Measurements from ENCODE around the gene KCNMA1.

The KCNMA1 gene

DNA sequence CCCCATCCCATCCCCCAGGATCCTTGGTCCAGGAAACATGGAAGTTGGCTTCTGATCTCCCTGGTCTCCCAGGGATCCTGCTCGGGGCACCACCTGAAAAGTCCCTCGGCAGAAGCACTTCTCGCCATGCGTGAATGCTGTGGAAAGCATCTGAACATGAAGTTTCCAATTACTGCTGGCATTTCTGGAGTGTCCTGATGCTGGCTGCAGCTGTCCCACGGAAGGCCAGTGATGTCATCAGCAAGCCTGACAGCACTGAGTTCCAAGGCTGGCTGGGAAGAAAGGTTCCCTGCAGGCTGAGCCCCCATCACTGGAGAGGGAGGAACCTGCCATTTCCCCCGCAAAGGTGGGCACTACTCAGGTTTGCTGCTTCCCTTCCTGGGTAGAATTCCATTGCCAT is 71.4 kb downstream of the KCNMA1 start:
- Histone ChIP-seq H3K9me3 (no peaks in the 10 kb centered on the region), H3K36me3 (no peaks in the 10 kb centered on the region)
- TF ChIP-seq, protein P1, sequence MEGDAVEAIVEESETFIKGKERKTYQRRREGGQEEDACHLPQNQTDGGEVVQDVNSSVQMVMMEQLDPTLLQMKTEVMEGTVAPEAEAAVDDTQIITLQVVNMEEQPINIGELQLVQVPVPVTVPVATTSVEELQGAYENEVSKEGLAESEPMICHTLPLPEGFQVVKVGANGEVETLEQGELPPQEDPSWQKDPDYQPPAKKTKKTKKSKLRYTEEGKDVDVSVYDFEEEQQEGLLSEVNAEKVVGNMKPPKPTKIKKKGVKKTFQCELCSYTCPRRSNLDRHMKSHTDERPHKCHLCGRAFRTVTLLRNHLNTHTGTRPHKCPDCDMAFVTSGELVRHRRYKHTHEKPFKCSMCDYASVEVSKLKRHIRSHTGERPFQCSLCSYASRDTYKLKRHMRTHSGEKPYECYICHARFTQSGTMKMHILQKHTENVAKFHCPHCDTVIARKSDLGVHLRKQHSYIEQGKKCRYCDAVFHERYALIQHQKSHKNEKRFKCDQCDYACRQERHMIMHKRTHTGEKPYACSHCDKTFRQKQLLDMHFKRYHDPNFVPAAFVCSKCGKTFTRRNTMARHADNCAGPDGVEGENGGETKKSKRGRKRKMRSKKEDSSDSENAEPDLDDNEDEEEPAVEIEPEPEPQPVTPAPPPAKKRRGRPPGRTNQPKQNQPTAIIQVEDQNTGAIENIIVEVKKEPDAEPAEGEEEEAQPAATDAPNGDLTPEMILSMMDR (IDR thresholded peaks at IDR 0.05), result no peak

DNA sequence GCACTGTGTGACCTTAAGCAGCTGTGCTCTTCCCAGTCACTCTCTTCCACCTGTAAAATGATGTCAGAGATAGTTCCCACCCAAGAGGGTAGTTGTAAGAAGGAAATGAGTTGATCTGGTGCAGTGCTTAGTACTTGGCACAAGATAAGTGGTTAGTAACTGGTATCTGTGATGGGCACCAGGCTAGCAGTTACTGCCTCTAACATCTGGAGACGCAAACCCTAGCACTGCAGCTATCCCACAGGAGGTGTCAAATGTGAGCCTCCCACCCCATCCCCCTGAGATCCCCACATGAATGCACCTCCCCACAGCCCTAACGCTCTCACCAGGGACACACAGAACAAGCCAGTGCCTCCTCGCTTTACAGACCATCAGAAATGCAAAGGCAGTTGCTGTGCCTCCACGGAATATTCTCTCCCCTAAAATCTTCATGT is 72.0 kb downstream of the KCNMA1 start:
- no peaks in the 10 kb centered on the region for H3K36me3 ChIP-seq
- TF ChIP-seq, protein P1 (IDR thresholded peaks at IDR 0.05), result no peak
- no peaks in the 10 kb centered on the region for H3K9me3 ChIP-seq
- H3K4me3 ChIP-seq (ENCODE audit: low read depth in 1 of 2, low read length in 1 of 2), result no peak overlapping the region
- H3K27ac ChIP-seq, result no peak overlapping the region
- H3K4me1 ChIP-seq (ENCODE audit: control insufficient read depth in 1 of 2, insufficient read depth in 1 of 2, low read depth in 1 of 2, low read length in 1 of 2), result peaks cover 10 to 15% of the 10 kb centered on the region in 2 experiments
- peaks cover 27% of the 10 kb centered on the region for H3K27me3 ChIP-seq

More for the DNA sequence above, 71.4 kb downstream of the KCNMA1 start:
- peaks cover 27% of the 10 kb centered on the region for H3K27me3 ChIP-seq
- H3K4me1 ChIP-seq (ENCODE audit: control insufficient read depth in 1 of 2, insufficient read depth in 1 of 2, low read depth in 1 of 2, low read length in 1 of 2), result peaks cover 10 to 15% of the 10 kb centered on the region in 2 experiments
- H3K4me3 ChIP-seq (ENCODE audit: low read depth in 1 of 2, low read length in 1 of 2), result no peak overlapping the region
- no peak overlapping the region for H3K27ac ChIP-seq

DNA sequence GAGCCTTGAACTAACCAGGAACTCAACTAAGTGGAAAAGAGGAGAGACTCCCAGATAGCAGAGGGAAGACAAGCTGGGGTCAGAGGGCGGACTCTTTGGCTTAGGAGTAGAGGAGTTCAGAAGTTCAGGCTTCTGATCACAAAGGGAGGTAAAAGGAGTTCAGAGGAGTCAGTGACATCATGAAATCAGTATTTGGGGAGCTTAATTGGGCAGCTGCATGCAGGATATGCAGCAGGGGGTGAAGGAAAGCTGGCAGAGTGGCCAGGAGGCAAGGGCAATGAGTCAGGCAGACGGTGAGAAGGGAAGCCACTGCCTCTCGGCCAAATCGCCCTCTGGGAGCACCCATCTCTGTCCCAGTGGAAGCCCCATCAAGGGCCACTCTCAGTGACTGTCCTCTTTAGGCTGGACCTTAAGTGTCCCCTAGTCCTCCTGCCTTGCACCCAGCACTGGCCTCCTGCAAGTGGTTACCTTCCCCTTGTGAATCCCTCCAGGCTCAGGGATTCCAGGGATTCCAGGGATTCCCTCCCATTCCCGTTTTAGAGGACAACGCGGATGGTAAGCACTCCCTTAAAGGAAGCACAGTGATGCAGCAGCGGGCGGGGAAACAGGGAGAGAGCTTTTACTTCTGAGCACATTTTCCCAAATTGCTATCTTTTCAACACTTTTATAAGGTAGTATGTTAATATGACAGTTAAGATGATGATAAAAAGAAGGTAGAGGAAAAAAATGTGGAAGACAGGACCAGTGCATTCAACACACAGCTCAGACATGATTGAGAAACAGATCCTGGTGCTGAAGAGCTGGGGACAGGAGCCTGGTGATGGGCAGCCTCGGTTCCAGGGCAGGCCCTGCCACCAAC is 72.6 kb downstream of the KCNMA1 start:
- peaks cover 10 to 15% of the 10 kb centered on the region in 2 experiments for H3K4me1 ChIP-seq (ENCODE audit: control insufficient read depth in 1 of 2, insufficient read depth in 1 of 2, low read depth in 1 of 2, low read length in 1 of 2)
- TF ChIP-seq, protein P1 (IDR thresholded peaks at IDR 0.05), result no peak
- H3K4me3 ChIP-seq (ENCODE audit: low read depth in 1 of 2, low read length in 1 of 2), result no peak overlapping the region
- H3K27me3 ChIP-seq, result peaks cover 27% of the 10 kb centered on the region
- no peak overlapping the region for H3K27ac ChIP-seq
- no peaks in the 10 kb centered on the region for H3K9me3 ChIP-seq
- H3K36me3 ChIP-seq, result no peaks in the 10 kb centered on the region

DNA sequence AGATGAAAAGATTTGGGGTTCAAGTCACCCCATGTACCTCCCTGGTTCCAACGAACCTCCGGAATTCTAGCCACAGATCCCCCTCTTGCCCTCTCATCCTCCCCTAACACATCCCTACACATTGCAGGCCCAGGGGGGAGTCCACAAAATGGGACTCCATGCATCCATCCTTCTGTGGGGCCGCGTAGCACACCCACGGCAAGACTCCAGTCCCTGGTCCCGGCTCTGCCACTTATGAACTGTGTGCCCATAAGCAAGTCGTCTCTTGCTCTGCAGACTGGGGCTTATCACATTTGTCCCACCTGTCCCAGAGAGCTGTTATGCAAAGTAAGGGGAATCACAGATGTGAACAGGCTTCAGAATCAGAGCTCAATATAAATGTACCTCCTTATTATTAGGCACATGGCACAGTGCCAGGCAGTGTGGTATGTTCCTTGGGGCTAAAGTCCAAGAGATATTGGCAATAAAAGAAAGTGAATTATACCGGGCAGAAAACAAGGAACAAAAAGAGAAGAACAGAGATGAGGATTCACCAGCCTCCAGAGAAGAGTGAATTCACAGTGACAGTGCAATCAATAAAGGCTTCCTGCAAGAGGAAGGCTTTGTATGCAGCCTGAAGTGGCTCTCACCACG is 73.9 kb downstream of the KCNMA1 start:
- Histone ChIP-seq H3K4me3 (ENCODE audit: low read depth in 1 of 2, low read length in 1 of 2) (no peak overlapping the region), H3K36me3 (no peaks in the 10 kb centered on the region), H3K4me1 (ENCODE audit: control insufficient read depth in 1 of 2, insufficient read depth in 1 of 2, low read depth in 1 of 2, low read length in 1 of 2) (peaks cover 10 to 15% of the 10 kb centered on the region in 2 experiments), H3K27me3 (peaks cover 27% of the 10 kb centered on the region), H3K9me3 (no peaks in the 10 kb centered on the region), H3K27ac (no peak overlapping the region)
- TF ChIP-seq, protein P1 (IDR thresholded peaks at IDR 0.05), result no peak

DNA sequence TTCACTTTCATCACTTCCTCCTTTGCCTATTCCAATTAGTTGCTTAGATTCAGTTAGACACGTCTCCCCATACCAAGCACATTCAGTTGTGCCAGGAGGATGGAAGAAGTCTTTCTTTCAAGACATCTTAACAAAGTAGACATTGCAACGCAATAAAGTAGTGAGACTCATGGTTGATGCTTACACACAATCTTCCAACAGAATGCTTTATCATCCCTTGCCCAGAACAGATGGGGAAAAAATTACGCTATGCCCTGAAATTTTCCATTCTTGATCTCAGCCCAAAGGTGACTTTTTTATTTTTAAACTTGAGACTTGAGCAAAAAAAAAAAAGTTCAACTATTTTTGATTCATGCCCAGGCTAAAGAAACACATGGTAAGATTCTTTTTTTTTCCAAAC is 74.9 kb downstream of the KCNMA1 start:
- no peak overlapping the region for H3K4me3 ChIP-seq (ENCODE audit: low read depth in 1 of 2, low read length in 1 of 2)
- peaks cover 27% of the 10 kb centered on the region for H3K27me3 ChIP-seq
- peaks cover 10 to 15% of the 10 kb centered on the region in 2 experiments for H3K4me1 ChIP-seq (ENCODE audit: control insufficient read depth in 1 of 2, insufficient read depth in 1 of 2, low read depth in 1 of 2, low read length in 1 of 2)
- H3K27ac ChIP-seq, result no peak overlapping the region
- H3K36me3 ChIP-seq, result no peaks in the 10 kb centered on the region
- TF ChIP-seq, protein P1 (IDR thresholded peaks at IDR 0.05), result no peak
- no peaks in the 10 kb centered on the region for H3K9me3 ChIP-seq
